Keratinocyte (primary cell): Measurements from ENCODE around the gene BAZ1A.

Source experiments
- CTCF ChIP-seq, 3 experiments: IDR thresholded peaks in 1 of 3; conservative IDR thresholded peaks in 1 of 3; optimal IDR thresholded peaks in 1 of 3; 2 replicates in 2 of 3; 3 replicates in 1 of 3; pipeline versions ENCODE3 to v1.5.1; 2011; ENCODE audit warnings: low read length in 3 of 3, mild to moderate bottlenecking in 3 of 3, moderate library complexity in 2 of 3, control low read depth in 1 of 3, inconsistent platforms in 1 of 3; ENCODE audit not compliant: insufficient read depth in 2 of 3; ENCODE audit errors: extremely low read depth in 1 of 3
- EZH2 ChIP-seq: IDR thresholded peaks from one replicate; pipeline ENCODE4 v1.6.1; 2012; ENCODE audit warnings: inconsistent platforms, mild to moderate bottlenecking, low read length, moderate library complexity

GRCh38 chr14:34851395-34851794 lies 23.8 kb downstream of the BAZ1A start:
- no peak for TF ChIP-seq CTCF (optimal IDR thresholded peaks at IDR 0.05 in 1 of 3, IDR thresholded peaks at IDR 0.05 in 1 of 3, conservative IDR thresholded peaks at IDR 0.05 in 1 of 3; ENCODE audit: extremely low read depth in 1 of 3, insufficient read depth in 2 of 3, low read length in 3 of 3)
- no peak for TF ChIP-seq EZH2
